HEK293T (cell line): ENCODE results near the gene NOTCH3.
A peak's percentile ranks its signal among the peaks of the same experiment; 100 is the strongest.

ENCODE experiments used
- CTCF ChIA-PET: fragments of 350-600 bp; formaldehyde crosslinking; extraction: SDS; loops from one replicate; lab custom pipeline; 2021; ENCODE audit warnings: antibody characterized with exemption, inconsistent platforms; lab: Yijun Ruan, JAX
- POLR2A ChIA-PET: fragments of 350-600 bp; formaldehyde crosslinking; extraction: SDS; loops from one replicate; lab custom pipeline; 2020; ENCODE audit warnings: antibody characterized with exemption, inconsistent platforms; lab: Yijun Ruan, JAX
- DNase-seq: peaks from one replicate; pipeline ENCODE4 v3.0.0; 2012; ENCODE audit warnings: mixed read lengths; ENCODE audit errors: extremely low spot score
- ARNT ChIP-seq: fragments of 450-650 bp; IDR thresholded peaks from 2 replicates; pipeline ENCODE4 v1.6.1; 2017; ENCODE audit warnings: mild to moderate bottlenecking
- BHLHE40 ChIP-seq: fragments of 450-650 bp; IDR thresholded peaks from 2 replicates; pipeline ENCODE4 v1.6.1; 2016; ENCODE audit warnings: mild to moderate bottlenecking, moderate library complexity, borderline replicate concordance
- CTBP1 ChIP-seq: fragments of 450-650 bp; IDR thresholded peaks from 2 replicates; pipeline ENCODE4 v1.6.1; 2016; ENCODE audit warnings: borderline replicate concordance
- ELF4 ChIP-seq: fragments of 450-650 bp; IDR thresholded peaks from 2 replicates; pipeline ENCODE4 v1.6.1; 2017; ENCODE audit warnings: antibody characterized with exemption
- FOXA1 ChIP-seq: fragments of 450-650 bp; IDR thresholded peaks from 2 replicates; pipeline ENCODE4 v1.6.1; 2016; ENCODE audit warnings: mild to moderate bottlenecking
- FOXK2 ChIP-seq: fragments of 450-650 bp; IDR thresholded peaks from 2 replicates; pipeline ENCODE4 v1.6.1; 2016; ENCODE audit warnings: mild to moderate bottlenecking
- FOXM1 ChIP-seq: fragments of 450-650 bp; IDR thresholded peaks from 2 replicates; pipeline ENCODE4 v1.6.1; 2017; ENCODE audit warnings: mild to moderate bottlenecking, borderline replicate concordance
- HDGF ChIP-seq: fragments of 450-650 bp; IDR thresholded peaks from 2 replicates; pipeline ENCODE4 v1.6.1; 2017; ENCODE audit warnings: antibody characterized with exemption, borderline replicate concordance
- L3MBTL2 ChIP-seq: fragments of 450-650 bp; conservative IDR thresholded peaks from 2 replicates; pipeline ENCODE4 v1.6.1; 2016; ENCODE audit warnings: mild to moderate bottlenecking
- LEF1 ChIP-seq: fragments of 450-650 bp; IDR thresholded peaks from 2 replicates; pipeline ENCODE4 v1.6.1; 2017; ENCODE audit warnings: mild to moderate bottlenecking, borderline replicate concordance
- NFRKB ChIP-seq: fragments of 450-650 bp; IDR thresholded peaks from 2 replicates; pipeline ENCODE4 v1.6.1; 2016; ENCODE audit warnings: mild to moderate bottlenecking, moderate library complexity
- SP1 ChIP-seq: fragments of 450-650 bp; IDR thresholded peaks from 2 replicates; pipeline ENCODE4 v1.6.1; 2017
- SUZ12 ChIP-seq: fragments of 450-650 bp; IDR thresholded peaks from 2 replicates; pipeline ENCODE4 v1.6.1; 2016; ENCODE audit warnings: mild to moderate bottlenecking
- TARDBP ChIP-seq: fragments of 450-650 bp; IDR thresholded peaks from 2 replicates; pipeline ENCODE4 v1.6.1; 2016
- ZNF384 ChIP-seq: fragments of 450-650 bp; IDR thresholded peaks from 2 replicates; pipeline ENCODE4 v1.6.1; 2016
- TF ChIP-seq, protein P1 (sequence below): fragments of 450-650 bp; IDR thresholded peaks from 2 replicates; pipeline ENCODE4 v1.6.1; 2016

Gene NOTCH3

DNA sequence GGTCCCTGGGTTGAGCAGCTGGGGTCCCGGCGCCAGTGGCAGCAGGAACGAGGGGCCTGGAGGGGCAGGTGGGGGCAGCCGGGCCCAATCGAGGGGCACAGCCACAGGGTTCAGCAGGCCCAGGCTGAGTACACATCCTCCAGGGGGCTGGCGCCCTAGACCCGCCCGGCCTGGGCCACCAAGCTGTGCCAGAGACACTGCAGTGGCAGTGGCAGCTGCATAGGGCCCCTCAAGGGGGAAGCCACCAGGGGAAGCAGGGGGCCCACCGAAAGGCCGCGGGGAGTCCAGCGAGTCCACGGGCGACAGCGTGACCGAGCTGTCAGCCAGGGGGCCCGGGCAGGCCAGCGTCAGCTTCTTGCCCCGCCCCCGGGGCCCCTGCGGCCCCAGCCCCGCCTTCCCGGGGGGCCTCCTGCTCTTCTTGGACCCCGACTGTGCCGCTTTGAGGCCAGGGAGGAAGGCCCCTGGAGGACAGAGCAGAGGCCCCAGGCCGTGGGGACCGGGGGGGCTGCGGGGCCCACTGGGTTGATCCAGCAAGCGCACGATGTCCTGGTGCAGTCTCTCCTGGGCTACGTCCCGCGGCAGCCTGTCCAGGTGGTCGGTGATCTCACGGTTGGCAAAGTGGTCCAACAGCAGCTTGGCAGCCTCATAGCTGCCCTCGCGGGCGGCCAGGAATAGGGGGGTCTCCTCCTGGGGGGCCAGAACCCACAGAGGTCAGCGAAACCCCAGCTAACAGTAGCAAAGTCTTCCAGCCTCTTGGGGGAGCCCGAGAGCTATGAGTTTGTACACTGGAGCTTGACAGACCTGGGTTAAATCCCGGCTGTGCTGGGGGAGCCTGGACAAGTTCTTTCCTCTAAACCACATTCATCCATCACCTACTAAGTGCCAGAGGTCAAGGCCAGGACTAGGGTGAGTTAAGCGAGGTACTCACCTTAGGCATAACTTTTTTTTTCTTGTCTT is 39.5 kb downstream of the NOTCH3 start:
- peak; percentile 65 for DNase-seq
- TF ChIP-seq ZNF384: no peak
- TF ChIP-seq TARDBP: no peak
- TF ChIP-seq NFRKB: no peak
- TF ChIP-seq ARNT: no peak
- TF ChIP-seq BHLHE40: no peak
- TF ChIP-seq LEF1: no peak
- POLR2A ChIA-PET: no interaction called here
- CTCF ChIA-PET: interaction anchor here (0.9 to 1.0 kb wide), 3 partner anchors 13 to 98 kb away, joined by 3 to 4 read pairs (median 3); no protein-coding TSS in a partner anchor

DNA sequence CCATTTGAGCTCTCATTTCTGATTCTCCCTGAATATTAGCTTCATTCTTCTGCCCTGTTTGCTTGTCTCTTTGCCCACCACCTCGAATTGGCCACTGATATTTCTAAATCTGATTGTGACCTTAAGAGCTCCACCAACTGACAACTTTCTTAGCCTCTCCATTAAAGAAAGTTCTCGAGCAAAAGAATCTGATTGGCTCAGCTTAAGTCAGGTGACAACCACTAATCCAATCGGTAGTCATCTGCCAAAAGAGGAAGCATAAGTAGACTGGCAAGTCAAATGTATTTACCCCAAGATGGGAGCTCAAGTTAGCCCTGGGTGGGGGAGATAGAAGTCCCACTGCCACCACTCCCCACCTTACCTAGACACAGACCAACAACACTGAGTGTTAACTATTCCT is 41.5 kb downstream of the NOTCH3 start:
- ChIA-PET POLR2A (no interaction called here), CTCF (interaction anchor here (1.0 kb wide), 1 partner anchor 19 kb away, joined by 3 read pairs; no protein-coding TSS in a partner anchor)
- no peak for DNase-seq
- TF ChIP-seq, protein P1, sequence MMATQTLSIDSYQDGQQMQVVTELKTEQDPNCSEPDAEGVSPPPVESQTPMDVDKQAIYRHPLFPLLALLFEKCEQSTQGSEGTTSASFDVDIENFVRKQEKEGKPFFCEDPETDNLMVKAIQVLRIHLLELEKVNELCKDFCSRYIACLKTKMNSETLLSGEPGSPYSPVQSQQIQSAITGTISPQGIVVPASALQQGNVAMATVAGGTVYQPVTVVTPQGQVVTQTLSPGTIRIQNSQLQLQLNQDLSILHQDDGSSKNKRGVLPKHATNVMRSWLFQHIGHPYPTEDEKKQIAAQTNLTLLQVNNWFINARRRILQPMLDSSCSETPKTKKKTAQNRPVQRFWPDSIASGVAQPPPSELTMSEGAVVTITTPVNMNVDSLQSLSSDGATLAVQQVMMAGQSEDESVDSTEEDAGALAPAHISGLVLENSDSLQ: no peak
- TF ChIP-seq FOXA1 (no peak), BHLHE40 (no peak), ARNT (no peak), SUZ12 (no peak), ZNF384 (no peak), HDGF (no peak), ELF4 (no peak), CTBP1 (no peak), FOXK2 (no peak), TARDBP (no peak), NFRKB (no peak), FOXM1 (no peak), L3MBTL2 (no peak), SP1 (no peak), LEF1 (no peak)

DNA sequence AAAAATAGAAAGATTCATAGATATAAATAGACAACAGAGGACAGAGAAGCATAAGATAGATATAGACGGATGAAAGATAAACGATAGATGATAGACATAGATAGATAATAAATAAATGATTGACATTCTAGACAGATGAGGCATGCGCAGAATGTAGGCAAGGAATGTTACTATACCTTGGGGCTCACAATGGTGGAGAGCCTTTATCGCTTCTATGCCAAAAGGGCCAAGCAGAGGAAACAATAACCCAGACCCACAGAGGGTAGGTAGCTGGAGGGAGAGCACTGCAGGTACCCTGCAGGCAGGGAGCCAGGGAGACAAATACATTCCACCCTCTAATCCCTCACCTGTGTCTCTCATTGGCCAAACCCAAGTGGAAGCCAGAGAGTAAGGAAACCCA is 44.4 kb downstream of the NOTCH3 start:
- no peak for DNase-seq
- TF ChIP-seq HDGF (no peak), BHLHE40 (no peak)
- TF ChIP-seq, protein P1: 0 out of 2 replicates have a peak, but pooled peaks have one; percentile 6
- POLR2A ChIA-PET: no interaction called here
- CTCF ChIA-PET: no interaction called here

DNA sequence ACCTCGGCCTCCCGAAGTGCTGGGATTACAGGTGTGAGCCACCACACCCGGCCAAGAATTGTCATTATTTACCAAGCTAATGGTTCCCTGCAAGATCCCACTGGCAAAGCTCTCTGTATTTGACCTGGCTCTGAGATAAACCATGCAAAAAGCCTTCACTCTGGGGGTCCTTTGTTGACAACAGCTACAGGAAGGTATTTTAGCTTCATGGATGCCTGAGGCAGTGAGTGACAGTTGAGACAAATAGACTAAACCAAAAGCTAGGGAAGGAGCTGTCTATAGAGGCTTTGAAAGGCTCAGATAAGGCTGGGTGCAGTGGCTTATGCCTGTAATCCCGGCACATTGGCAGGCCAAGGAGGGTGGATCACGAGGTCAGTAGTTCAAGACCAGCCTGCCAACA is 45.5 kb downstream of the NOTCH3 start:
- CTCF ChIA-PET: interaction anchor here (0.7 to 1.0 kb wide), 2 partner anchors 35 to 64 kb away, joined by 3 to 5 read pairs; no protein-coding TSS in a partner anchor
- POLR2A ChIA-PET: no interaction called here
- TF ChIP-seq TARDBP (no peak), SUZ12 (no peak), NFRKB (no peak), FOXA1 (no peak), ARNT (no peak), ELF4 (no peak), SP1 (no peak), BHLHE40 (no peak), L3MBTL2 (no peak), ZNF384 (no peak), FOXM1 (no peak), HDGF (no peak), LEF1 (no peak), FOXK2 (no peak)
- TF ChIP-seq, protein P1: no peak
- DNase-seq: no peak

DNA sequence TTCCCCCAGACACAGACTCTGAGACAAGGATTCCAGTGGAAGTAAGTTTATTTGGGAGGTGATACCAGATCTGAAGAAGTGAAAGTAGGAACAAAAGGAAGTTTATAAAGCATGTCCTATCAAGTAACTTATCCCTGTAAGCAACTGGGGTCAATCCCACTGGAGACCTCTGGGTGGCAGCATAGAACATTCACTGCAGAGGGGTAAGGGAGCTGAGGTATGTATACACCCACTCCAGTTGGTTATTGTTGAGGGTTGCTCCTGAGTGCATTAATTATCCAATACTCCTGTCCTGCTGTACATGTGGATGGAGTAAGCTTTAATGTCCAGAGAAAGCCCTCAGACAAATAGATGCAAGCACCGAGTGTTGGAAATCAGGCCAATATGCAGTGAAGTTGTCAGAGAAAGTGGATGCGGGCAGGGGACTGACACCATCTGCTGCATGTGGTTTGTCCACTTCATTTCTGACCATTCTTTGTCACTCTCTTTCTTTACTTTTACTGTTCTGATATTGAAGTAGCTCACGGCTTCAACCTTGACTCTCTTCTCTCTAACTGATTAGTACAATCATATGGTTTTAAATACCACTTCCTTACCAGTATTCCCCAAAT is 46.7 kb downstream of the NOTCH3 start:
- peak; percentile 55 for DNase-seq
- TF ChIP-seq SP1: no peak
- no peak for TF ChIP-seq ARNT
- TF ChIP-seq TARDBP: no peak
- no peak for TF ChIP-seq FOXA1
- TF ChIP-seq FOXM1: no peak
- ChIA-PET POLR2A (no interaction called here), CTCF (interaction anchor here (0.6 to 1.6 kb wide), 5 partner anchors 54 to 480 kb away, joined by 3 to 8 read pairs (median 4); no protein-coding TSS in a partner anchor)

DNA sequence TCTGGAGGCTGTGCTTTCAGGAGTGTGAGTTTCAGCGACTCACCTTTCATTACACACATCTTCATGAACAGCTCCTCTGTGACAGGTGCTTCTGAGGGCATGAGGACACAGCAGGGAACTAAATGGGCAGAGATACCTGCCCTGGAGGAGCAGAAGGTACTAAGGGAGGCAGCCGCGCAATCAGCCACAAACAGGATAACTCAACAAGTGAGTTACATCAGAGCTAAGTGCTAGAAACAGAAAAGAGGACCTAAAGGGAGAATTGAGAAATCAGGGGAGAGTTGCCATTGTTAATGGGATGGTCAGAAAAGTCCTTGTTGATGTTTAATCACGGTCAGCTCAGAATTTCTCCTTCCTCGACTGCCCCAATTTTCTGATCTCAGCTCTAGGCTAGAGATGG is 51.1 kb downstream of the NOTCH3 start:
- TF ChIP-seq ARNT (no peak), CTBP1 (no peak), TARDBP (no peak), ZNF384 (no peak), NFRKB (no peak), L3MBTL2 (no peak), SP1 (no peak), HDGF (no peak), BHLHE40 (no peak), LEF1 (no peak), FOXK2 (no peak), FOXM1 (no peak), ELF4 (no peak), FOXA1 (no peak)
- TF ChIP-seq, protein P1: no peak
- DNase-seq: no peak
- POLR2A ChIA-PET: no interaction called here
- CTCF ChIA-PET: interaction anchor here (0.7 to 2.5 kb wide), 3 partner anchors 48 to 76 kb away, joined by 6 to 9 read pairs (median 6); no protein-coding TSS in a partner anchor
